Measurements from ENCODE around the gene CFAP20DC.
"Not testable (repeated sequence)": the region's sequence is repeated elsewhere in the genome, so short reads cannot be mapped to it uniquely, and the experiment has no call there.

GRCh38 chr3:58806551-58807244 is 243.1 kb downstream of the CFAP20DC start:
- not testable (repeated sequence) for TF ChIP-seq EZH2phosphoT487 (IDR thresholded peaks at IDR 0.05; ENCODE audit: low read depth, severe bottlenecking, unreplicated experiment); CTCF (IDR thresholded peaks at IDR 0.05; ENCODE audit: poor library complexity); EZH2 (IDR thresholded peaks at IDR 0.05; ENCODE audit: borderline replicate concordance)
